ENCODE data around the gene ADSS1. TPM values are rescaled to one million over a fixed set of nuclear protein-coding genes. Genes with fewer than 3 reads are reported as not detected.

ADSS1 gene
- total RNA-seq, 1 donor from 2014 or later: 10.3 TPM

DNA sequence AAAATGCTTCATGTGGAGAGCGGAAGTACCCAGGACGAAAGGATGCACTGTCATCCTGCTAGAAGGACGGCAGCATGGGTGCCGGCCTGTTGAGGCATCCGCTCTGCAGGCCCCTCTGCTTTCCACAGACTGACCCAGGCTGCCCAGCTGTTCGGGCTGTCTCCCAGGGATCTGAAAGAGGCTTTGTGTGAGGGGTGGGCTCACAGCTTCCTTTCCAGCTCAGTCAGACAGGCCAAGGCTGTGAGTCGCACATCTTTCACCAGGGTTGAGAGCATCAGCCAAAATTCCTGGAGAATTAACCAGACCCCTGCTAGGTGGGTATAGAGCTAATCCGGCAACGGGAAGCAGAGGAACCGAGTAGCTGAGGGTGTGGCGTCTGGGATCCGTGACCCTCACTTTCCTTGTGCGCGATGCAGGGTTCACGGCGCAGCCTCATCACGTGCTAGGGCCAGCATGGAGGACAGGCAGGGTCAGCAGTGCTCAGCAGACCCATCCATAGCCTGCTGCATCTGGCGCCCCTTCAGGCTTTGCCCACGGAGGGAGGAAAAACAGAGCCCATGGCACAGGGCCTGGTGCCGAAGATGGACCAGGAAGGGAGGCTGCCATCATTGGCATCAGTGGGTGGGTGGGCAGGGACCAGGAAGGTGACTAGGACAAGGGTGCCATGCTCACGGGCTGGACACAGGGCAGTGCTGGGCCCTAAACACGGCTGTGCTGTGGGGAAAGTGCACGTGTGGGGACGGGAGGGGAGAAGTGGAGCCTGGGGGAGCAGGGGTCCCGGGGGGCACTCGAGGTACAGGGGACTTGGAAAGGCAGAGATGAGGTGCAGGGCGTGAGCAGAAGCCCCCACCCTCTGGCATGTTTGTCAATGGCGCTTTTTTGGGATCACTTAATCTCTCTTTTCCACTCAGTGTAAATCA lies 19.7 kb downstream of the ADSS1 start:
- Histone ChIP-seq H3K4me3 (no peak overlapping the region), H3K9me3 (no peaks in the 10 kb centered on the region), H3K36me3 (no peaks in the 10 kb centered on the region), H3K4me1 (peaks cover 25% of the 10 kb centered on the region), H3K27ac (no peak overlapping the region), H3K27me3 (no peaks in the 10 kb centered on the region)
- no peak for TF ChIP-seq POLR2AphosphoS5 (IDR thresholded peaks at IDR 0.05; ENCODE audit: insufficient read depth in 1 of 2, low read depth in 1 of 2)
- no peak for TF ChIP-seq POLR2A (IDR thresholded peaks at IDR 0.05)
- no peak for TF ChIP-seq CTCF (IDR thresholded peaks at IDR 0.05)
- no peak for DNase-seq (ENCODE audit: extremely low spot score in 2 of 2)
- intact Hi-C loops (cut with DNase I): no loop called here

DNA sequence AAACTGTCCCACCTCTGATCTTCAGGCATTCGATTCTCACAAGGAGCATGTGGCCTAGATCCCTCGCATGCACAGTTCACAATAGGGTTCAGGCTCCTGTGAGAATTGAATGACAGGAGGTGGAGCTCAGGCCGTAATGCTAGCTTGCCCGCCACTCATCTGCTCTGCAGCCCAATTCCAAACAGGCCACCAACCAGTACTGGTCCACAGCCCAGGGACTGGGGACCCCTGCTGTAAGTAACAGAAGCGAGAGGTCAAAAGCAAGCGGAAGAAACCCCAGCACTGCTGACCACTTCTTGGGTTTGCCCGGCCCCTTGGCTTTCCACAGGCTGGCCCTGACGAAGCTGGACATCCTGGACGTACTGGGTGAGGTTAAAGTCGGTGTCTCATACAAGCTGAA lies 20.5 kb downstream of the ADSS1 start:
- no peak for TF ChIP-seq POLR2A (IDR thresholded peaks at IDR 0.05)
- TF ChIP-seq POLR2AphosphoS5 (IDR thresholded peaks at IDR 0.05; ENCODE audit: insufficient read depth in 1 of 2, low read depth in 1 of 2): no peak
- TF ChIP-seq CTCF (IDR thresholded peaks at IDR 0.05): no peak
- H3K27me3 ChIP-seq: no peaks in the 10 kb centered on the region
- H3K36me3 ChIP-seq: no peaks in the 10 kb centered on the region
- H3K4me1 ChIP-seq: peaks cover 33% of the 10 kb centered on the region
- no peak for DNase-seq (ENCODE audit: extremely low spot score in 2 of 2)
- H3K9me3 ChIP-seq: no peaks in the 10 kb centered on the region
- H3K4me3 ChIP-seq: no peak overlapping the region
- no peak overlapping the region for H3K27ac ChIP-seq
- intact Hi-C loops (cut with DNase I): no loop called here

DNA sequence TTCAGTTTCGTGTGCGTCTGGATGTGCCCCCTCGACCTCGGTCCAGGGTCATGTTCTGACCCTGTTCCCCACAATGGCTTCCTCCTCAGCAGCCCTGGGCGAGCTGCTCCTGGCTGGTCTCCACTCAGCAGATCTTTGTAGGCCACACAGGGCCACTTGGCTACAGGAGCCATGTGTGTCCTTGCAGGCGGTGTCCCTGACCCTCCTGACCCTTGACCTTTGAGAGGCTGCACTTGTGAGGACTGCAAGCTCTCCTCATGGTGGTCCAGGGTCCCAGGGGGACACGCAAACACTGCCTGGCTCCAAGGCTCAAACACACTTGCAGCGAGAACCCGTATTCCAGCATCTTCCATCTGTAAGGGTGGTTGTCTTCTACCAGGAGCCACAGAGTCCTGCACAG lies 21.4 kb downstream of the ADSS1 start:
- H3K4me3 ChIP-seq: no peak overlapping the region
- TF ChIP-seq CTCF (IDR thresholded peaks at IDR 0.05): no peak
- no peak for TF ChIP-seq POLR2AphosphoS5 (IDR thresholded peaks at IDR 0.05; ENCODE audit: insufficient read depth in 1 of 2, low read depth in 1 of 2)
- TF ChIP-seq POLR2A (IDR thresholded peaks at IDR 0.05): no peak
- peaks cover 38% of the 10 kb centered on the region for H3K4me1 ChIP-seq
- DNase-seq (ENCODE audit: extremely low spot score in 2 of 2): no peak
- intact Hi-C loops (cut with DNase I): no loop called here
- no peaks in the 10 kb centered on the region for H3K9me3 ChIP-seq
- no peaks in the 10 kb centered on the region for H3K27me3 ChIP-seq
- no peaks in the 10 kb centered on the region for H3K36me3 ChIP-seq
- no peak overlapping the region for H3K27ac ChIP-seq

- intact Hi-C loops (cut with DNase I): no loop called here
- H3K27ac ChIP-seq: peak overlapping the region; percentile 78
- no peak for TF ChIP-seq POLR2AphosphoS5 (IDR thresholded peaks at IDR 0.05; ENCODE audit: insufficient read depth in 1 of 2, low read depth in 1 of 2)
These were observed 22.1 kb downstream of the ADSS1 start for GRCh38 chr14:104746071-104746545.

GRCh38 chr14:104746934-104747481 lies 23.0 kb downstream of the ADSS1 start:
- Histone ChIP-seq H3K4me1 (peaks cover 42% of the 10 kb centered on the region), H3K27ac (peak overlapping the region; percentile 78)

More at GRCh38 chr14:104746071-104746545, 22.1 kb downstream of the ADSS1 start:
- Histone ChIP-seq H3K4me1 (peaks cover 38% of the 10 kb centered on the region), H3K4me3 (no peak overlapping the region), H3K9me3 (no peaks in the 10 kb centered on the region), H3K27me3 (no peaks in the 10 kb centered on the region), H3K36me3 (no peaks in the 10 kb centered on the region)
- no peak for DNase-seq (ENCODE audit: extremely low spot score in 2 of 2)

More at GRCh38 chr14:104746934-104747481, 23.0 kb downstream of the ADSS1 start:
- DNase-seq (ENCODE audit: extremely low spot score in 2 of 2): no peak
- Histone ChIP-seq H3K9me3 (no peaks in the 10 kb centered on the region), H3K36me3 (no peaks in the 10 kb centered on the region), H3K27me3 (no peaks in the 10 kb centered on the region), H3K4me3 (no peak overlapping the region)
- TF ChIP-seq CTCF (IDR thresholded peaks at IDR 0.05): no peak
- peak in 1 of 2 donors; percentile 60 for TF ChIP-seq POLR2AphosphoS5 (IDR thresholded peaks at IDR 0.05; ENCODE audit: insufficient read depth in 1 of 2, low read depth in 1 of 2)
- no peak for TF ChIP-seq POLR2A (IDR thresholded peaks at IDR 0.05)
- intact Hi-C loops (cut with DNase I): no loop called here

Data from vagina (tissue), 2 donors.